ENCODE data around the gene RTL5.
A peak's percentile ranks its signal among the peaks of the same experiment; 100 is the strongest.

The RTL5 gene

GRCh38 chrX:72139538-72139937 is 7.8 kb upstream of the RTL5 start:
- Mint-ChIP-seq H3K27me3 (peaks cover 9% of the 10 kb centered on the region), H3K36me3 (ENCODE audit: low read depth) (no peaks in the 10 kb centered on the region), H3K9me3 (no peaks in the 10 kb centered on the region), H3K4me1 (ENCODE audit: low read depth) (peaks cover 26% of the 10 kb centered on the region), H3K27ac (no peak overlapping the region), H3K4me3 (no peak overlapping the region)

DNA sequence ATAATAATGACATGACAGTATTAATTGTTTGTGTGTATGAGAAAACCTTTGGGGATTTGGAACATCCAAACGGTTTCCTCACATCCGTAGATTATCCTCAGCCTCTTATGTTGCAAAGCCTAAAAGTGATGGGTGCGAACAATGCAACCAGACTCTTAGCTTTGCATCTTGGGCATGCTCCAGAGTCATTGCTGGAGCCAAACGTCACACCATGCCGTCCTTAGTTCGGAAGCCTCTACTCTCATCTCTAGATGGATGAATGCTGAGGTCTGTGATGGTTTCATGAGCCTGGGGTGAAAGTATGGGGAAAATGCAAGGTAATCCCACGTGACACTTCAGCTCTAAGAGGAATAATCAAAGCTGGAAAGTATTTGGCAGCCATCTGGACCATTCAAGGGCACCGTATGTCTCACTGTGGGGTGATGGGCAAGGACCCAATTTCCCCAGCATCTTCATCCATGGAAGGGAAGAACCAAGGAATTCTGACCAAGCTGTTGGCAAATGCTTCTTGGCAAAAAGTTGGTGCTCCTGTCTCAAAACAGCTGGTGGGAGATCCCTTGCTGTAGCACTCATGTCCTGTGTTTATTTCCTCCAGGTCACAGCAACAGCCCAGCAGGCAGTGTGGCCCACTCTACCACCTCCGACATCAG is 6.3 kb upstream of the RTL5 start:
- H3K36me3 Mint-ChIP-seq (ENCODE audit: low read depth), result no peaks in the 10 kb centered on the region
- peaks cover 15% of the 10 kb centered on the region for H3K4me1 Mint-ChIP-seq (ENCODE audit: low read depth)
- H3K4me3 Mint-ChIP-seq, result no peak overlapping the region
- no peak overlapping the region for H3K27ac Mint-ChIP-seq
- peaks cover 13% of the 10 kb centered on the region for H3K27me3 Mint-ChIP-seq
- no peaks in the 10 kb centered on the region for H3K9me3 Mint-ChIP-seq

DNA sequence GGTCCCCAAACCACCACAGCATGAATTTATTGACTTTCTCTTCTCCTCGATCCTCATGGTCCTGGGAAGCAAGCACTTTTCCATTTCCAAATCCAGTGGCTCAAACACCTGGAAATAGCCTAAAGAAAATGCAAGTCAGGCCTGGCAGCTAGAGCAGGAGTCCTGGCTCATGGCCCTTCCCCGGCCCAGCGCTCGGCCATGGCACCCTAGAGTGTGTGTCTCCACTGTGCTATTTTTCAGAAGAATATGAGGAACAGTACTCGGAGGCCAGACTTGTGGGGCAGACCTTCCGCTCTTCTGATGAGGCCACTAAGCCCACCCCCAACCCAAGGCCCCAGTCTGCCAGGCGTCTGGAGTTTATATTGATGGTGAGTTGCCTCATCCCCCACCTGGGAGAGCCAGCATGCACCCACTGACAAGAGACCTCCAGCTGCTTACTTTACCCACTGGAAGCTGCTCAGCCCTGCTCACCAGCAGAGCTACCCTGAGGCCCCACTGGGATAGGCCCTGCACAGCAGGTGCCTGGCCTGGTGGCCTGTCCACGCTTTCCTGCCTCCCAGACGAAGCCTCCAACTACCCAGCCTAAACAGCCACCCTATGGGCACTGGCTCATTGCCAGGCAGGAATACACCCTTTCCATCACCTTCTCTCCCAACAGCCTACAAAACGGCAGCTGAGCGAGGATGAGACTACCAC is 2.3 kb upstream of the RTL5 start:
- peaks cover 33% of the 10 kb centered on the region for H3K27me3 Mint-ChIP-seq
- H3K36me3 Mint-ChIP-seq (ENCODE audit: low read depth), result no peaks in the 10 kb centered on the region

DNA sequence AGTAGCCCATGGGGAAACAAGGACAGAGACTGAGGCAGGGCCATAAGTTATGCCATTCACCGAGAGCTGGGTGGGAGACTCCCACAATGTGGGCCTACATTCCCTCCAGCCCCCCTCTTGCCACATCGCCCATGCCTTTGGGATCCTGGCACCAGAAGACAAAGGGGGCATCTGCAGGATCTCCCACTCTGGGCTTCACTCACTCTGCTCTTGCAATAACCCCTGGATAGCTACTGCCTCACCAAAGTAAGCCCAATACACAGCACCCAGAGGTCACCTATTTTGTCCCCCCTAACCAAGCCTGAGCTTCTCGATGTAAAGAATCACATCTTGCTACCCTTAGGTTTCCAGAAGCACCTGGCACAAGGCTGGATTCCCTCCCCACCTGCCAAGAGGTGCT is 741 bp upstream of the RTL5 start:
- Mint-ChIP-seq H3K36me3 (ENCODE audit: low read depth) (no peaks in the 10 kb centered on the region), H3K27me3 (peaks cover 40% of the 10 kb centered on the region), H3K4me1 (ENCODE audit: low read depth) (peaks cover 3% of the 10 kb centered on the region), H3K4me3 (no peak overlapping the region), H3K27ac (no peak overlapping the region), H3K9me3 (no peaks in the 10 kb centered on the region)

More for the DNA sequence above, 2.3 kb upstream of the RTL5 start:
- Mint-ChIP-seq H3K4me3 (no peak overlapping the region), H3K9me3 (no peaks in the 10 kb centered on the region), H3K4me1 (ENCODE audit: low read depth) (peaks cover 3% of the 10 kb centered on the region), H3K27ac (no peak overlapping the region)

GRCh38 chrX:72130762-72131250 is 909 bp downstream of the RTL5 start:
- Mint-ChIP-seq H3K36me3 (ENCODE audit: low read depth) (no peaks in the 10 kb centered on the region), H3K4me3 (peak overlapping the region; percentile 51)

GRCh38 chrX:72130156-72130761 is 1.5 kb downstream of the RTL5 start:
- Mint-ChIP-seq H3K27ac (no peak overlapping the region), H3K27me3 (peaks cover 41% of the 10 kb centered on the region), H3K9me3 (no peaks in the 10 kb centered on the region), H3K4me1 (ENCODE audit: low read depth) (peaks cover 16% of the 10 kb centered on the region), H3K4me3 (no peak overlapping the region), H3K36me3 (ENCODE audit: low read depth) (no peaks in the 10 kb centered on the region)

More at GRCh38 chrX:72130762-72131250, 909 bp downstream of the RTL5 start:
- H3K27me3 Mint-ChIP-seq, result peaks cover 40% of the 10 kb centered on the region
- H3K9me3 Mint-ChIP-seq, result no peaks in the 10 kb centered on the region
- no peak overlapping the region for H3K27ac Mint-ChIP-seq
- peaks cover 13% of the 10 kb centered on the region for H3K4me1 Mint-ChIP-seq (ENCODE audit: low read depth)

GRCh38 chrX:72129661-72130060 is 2.1 kb downstream of the RTL5 start:
- Mint-ChIP-seq H3K4me1 (ENCODE audit: low read depth) (peaks cover 18% of the 10 kb centered on the region), H3K27me3 (peaks cover 44% of the 10 kb centered on the region), H3K36me3 (ENCODE audit: low read depth) (no peaks in the 10 kb centered on the region), H3K27ac (no peak overlapping the region), H3K4me3 (no peak overlapping the region), H3K9me3 (no peaks in the 10 kb centered on the region)

- Mint-ChIP-seq H3K27ac (no peak overlapping the region), H3K27me3 (peaks cover 48% of the 10 kb centered on the region), H3K4me3 (no peak overlapping the region), H3K4me1 (ENCODE audit: low read depth) (peaks cover 18% of the 10 kb centered on the region), H3K36me3 (ENCODE audit: low read depth) (no peaks in the 10 kb centered on the region), H3K9me3 (no peaks in the 10 kb centered on the region)
These were observed 2.8 kb downstream of the RTL5 start for GRCh38 chrX:72128881-72129280.

DNA sequence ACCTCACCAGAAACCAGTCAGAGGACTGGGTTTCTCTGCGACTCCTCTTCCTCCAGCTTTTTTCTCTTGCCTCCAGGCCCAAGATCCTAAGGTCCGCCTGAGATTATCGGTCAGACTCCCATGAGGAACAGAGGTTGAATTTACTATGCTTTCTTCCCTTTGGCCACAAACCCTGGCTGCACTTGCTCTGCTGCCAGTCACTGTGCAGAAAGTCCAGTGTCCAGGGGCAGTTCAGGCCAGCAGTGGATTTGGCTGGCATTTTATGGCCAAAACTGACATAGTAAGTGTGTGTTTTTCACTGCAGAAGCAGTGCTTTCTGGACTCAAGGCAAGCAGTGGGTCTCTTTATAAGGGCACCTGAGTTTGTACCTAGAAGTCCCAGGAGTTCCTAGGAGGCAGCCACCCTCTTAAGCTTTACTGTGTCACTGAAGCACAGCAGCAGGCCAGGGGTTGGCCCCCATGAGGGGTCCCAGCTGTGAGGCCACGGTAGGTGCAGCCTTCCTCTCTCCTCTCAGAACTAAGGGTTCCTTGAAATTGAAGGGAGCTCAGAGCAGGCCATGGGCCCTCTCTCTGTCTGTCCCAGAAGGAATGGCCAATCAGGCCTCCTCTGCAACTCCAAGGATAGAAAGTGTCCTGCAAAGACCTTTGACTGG is 3.4 kb downstream of the RTL5 start:
- H3K36me3 Mint-ChIP-seq (ENCODE audit: low read depth), result no peaks in the 10 kb centered on the region
- peaks cover 46% of the 10 kb centered on the region for H3K27me3 Mint-ChIP-seq
- H3K27ac Mint-ChIP-seq, result no peak overlapping the region
- H3K4me3 Mint-ChIP-seq, result no peak overlapping the region
- peaks cover 18% of the 10 kb centered on the region for H3K4me1 Mint-ChIP-seq (ENCODE audit: low read depth)
- no peaks in the 10 kb centered on the region for H3K9me3 Mint-ChIP-seq

DNA sequence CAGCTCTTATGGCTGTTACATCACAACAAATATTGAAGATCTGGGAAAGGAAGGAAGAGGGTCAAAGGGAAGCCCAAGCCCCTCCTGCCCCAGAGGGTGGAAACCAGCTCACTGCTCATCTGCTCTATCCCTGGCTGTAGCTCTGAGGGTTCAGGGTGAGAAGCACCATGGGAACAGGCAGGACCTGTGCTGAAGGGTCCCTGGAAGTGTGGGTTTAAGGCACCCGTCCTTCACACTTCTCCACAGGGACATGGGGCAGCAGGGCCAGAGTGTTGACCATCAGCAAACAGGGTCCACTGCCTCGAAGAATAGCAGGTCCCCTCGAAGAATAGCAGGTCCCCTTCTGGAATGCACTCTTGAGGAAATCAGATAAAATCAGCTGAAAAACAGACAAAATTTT is 4.4 kb downstream of the RTL5 start:
- peaks cover 25% of the 10 kb centered on the region for H3K4me1 Mint-ChIP-seq (ENCODE audit: low read depth)
- no peaks in the 10 kb centered on the region for H3K9me3 Mint-ChIP-seq
- H3K36me3 Mint-ChIP-seq (ENCODE audit: low read depth), result no peaks in the 10 kb centered on the region
- no peak overlapping the region for H3K27ac Mint-ChIP-seq
- no peak overlapping the region for H3K4me3 Mint-ChIP-seq
- H3K27me3 Mint-ChIP-seq, result peaks cover 40% of the 10 kb centered on the region

GRCh38 chrX:72126539-72127140 is 5.1 kb downstream of the RTL5 start:
- H3K36me3 Mint-ChIP-seq (ENCODE audit: low read depth), result no peaks in the 10 kb centered on the region
- no peak overlapping the region for H3K4me3 Mint-ChIP-seq
- H3K27ac Mint-ChIP-seq, result no peak overlapping the region
- H3K9me3 Mint-ChIP-seq, result no peaks in the 10 kb centered on the region
- H3K27me3 Mint-ChIP-seq, result peaks cover 35% of the 10 kb centered on the region
- H3K4me1 Mint-ChIP-seq (ENCODE audit: low read depth), result peaks cover 29% of the 10 kb centered on the region

- Mint-ChIP-seq H3K27ac (no peak overlapping the region), H3K36me3 (ENCODE audit: low read depth) (no peaks in the 10 kb centered on the region), H3K27me3 (peaks cover 35% of the 10 kb centered on the region), H3K9me3 (no peaks in the 10 kb centered on the region), H3K4me3 (no peak overlapping the region), H3K4me1 (ENCODE audit: low read depth) (peaks cover 34% of the 10 kb centered on the region)
These were observed 5.7 kb downstream of the RTL5 start for GRCh38 chrX:72126048-72126415.

- H3K27ac Mint-ChIP-seq, result no peak overlapping the region
- H3K27me3 Mint-ChIP-seq, result peaks cover 34% of the 10 kb centered on the region
- no peaks in the 10 kb centered on the region for H3K9me3 Mint-ChIP-seq
- H3K4me3 Mint-ChIP-seq, result no peak overlapping the region
- H3K4me1 Mint-ChIP-seq (ENCODE audit: low read depth), result peaks cover 39% of the 10 kb centered on the region
- H3K36me3 Mint-ChIP-seq (ENCODE audit: low read depth), result no peaks in the 10 kb centered on the region
These were observed 6.2 kb downstream of the RTL5 start for GRCh38 chrX:72125331-72126047.

DNA sequence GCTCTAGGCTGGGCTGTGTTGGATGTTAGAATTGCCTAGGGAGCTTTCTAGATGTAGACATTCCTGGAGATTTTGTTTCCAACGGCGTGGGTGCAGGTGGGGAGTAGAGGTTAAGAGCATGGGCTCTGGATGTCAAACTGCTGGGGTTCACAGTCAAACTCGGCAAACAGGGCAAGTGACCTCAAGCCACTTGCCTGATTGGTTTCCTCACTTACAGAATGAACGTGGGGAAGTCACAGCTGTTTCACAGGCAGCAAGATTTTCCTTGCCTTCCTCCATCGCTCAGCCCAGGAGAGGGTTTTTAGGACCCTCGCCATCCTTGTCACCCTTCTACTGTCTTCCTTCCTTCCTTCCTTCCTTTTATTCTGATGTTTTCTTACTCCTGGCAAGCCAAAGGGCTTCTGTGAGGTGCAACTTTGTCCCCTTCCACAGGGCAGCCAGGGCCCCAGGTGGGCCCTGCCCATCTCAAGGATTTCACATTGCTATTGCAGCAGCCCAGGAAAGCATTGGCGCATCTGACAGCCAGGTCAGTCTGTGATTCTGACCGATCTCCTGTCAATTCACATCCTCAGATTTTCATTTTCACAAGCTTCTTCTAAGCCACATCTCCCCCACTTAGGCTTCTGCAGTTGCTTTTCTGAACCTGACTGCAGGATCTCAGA is 7.0 kb downstream of the RTL5 start:
- Mint-ChIP-seq H3K4me1 (ENCODE audit: low read depth) (peaks cover 43% of the 10 kb centered on the region), H3K36me3 (ENCODE audit: low read depth) (no peaks in the 10 kb centered on the region), H3K27me3 (peaks cover 34% of the 10 kb centered on the region), H3K9me3 (no peaks in the 10 kb centered on the region), H3K4me3 (no peak overlapping the region), H3K27ac (no peak overlapping the region)

Data from stimulated activated naive CD8-positive, alpha-beta T cell treated with anti-CD3 and anti-CD28 coated beads, Interleukin-15, Interleukin-2, amounts not matched to agents 100 ng/mL and 50 ng/mL, for 24 hours (primary cell).